HG03025 (cell line): ENCODE measurements around the gene NT5M.

Source experiments
- ATAC-seq: cut with Tn5 transposase; IDR thresholded peaks from one replicate; pipeline ENCODE4 v1.9.1; 2021; ENCODE audit warnings: mild to moderate bottlenecking, moderate library complexity; ENCODE audit not compliant: unreplicated experiment, low FRiP score

Gene NT5M

GRCh38 chr17:17328251-17328650 is 25.1 kb downstream of the NT5M start:
- ATAC-seq: no peak

- no peak for ATAC-seq
Measured at GRCh38 chr17:17341452-17341851, 38.3 kb downstream of the NT5M start.

- no peak for ATAC-seq
Measured at GRCh38 chr17:17342242-17342945, 39.2 kb downstream of the NT5M start.

DNA sequence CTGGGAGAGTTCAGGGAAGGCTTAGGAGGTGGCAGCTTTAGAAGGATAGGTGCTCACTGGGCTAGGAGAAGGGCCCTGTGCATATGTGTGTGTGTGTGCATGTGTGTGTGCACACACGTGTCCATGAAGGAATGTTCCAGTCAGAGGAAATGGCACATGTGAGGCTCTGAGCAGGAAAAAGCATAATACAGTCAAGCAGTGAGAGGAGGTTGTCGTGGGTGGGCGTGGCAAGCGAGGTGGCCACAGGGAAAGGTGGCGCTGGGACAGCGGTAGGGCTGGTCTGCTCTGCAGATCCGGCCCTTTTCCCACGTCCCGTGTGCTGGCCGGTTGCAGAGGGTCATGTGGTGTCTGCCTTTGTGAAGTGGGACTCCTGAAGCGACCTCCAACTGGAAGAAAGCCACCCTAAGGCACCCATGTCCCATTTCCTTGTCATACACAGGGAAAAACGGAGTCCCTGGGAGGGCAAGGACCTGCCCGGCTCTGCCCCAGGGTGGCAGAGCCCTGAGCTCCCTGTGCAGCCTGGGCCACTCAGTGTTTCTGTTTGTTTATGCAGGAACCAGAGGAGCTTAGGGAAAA is 40.1 kb downstream of the NT5M start:
- no peak for ATAC-seq

- no peak for ATAC-seq
Measured at GRCh38 chr17:17343896-17344506, 40.8 kb downstream of the NT5M start.

GRCh38 chr17:17344507-17345293 is 41.5 kb downstream of the NT5M start:
- no peak for ATAC-seq

GRCh38 chr17:17345294-17345597 is 42.1 kb downstream of the NT5M start:
- ATAC-seq: no peak

GRCh38 chr17:17345686-17346427 is 42.7 kb downstream of the NT5M start:
- no peak for ATAC-seq

- ATAC-seq: no peak
Measured at GRCh38 chr17:17346428-17347233, 43.5 kb downstream of the NT5M start.

DNA sequence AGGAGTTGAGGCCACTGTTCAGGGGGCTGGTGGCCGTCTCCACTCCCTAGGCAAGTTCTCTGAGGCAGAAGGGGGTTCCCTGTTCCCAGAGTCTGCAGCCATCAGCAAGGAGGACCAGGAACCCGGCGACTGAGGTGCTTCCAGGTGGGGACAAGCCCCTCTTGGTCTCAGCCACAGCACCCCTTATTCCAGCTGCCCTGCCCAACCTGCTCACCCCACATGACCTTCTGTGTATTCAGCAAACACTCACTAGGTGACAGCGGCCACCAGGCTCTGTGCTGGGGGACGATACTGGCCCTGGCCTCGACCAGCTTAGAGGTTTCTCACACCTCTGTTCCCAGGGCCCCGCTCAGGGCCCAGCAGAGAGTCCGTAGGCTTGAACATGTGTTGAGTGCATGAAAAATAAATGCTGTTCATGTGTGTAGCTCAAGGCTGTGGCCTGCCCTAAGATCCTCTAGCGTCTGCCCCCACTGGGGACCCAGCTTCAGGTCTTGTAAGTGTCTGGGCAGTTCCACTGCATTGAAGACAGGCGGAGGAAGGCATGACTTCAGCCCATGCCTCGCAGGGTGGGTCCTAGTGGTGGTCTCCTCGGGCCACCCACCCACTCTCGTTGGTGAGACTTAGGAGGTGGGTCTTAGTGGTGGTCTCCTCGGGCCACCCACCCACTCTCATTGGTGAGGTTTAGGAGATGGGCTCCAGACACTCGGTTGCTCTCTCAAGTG is 44.2 kb downstream of the NT5M start:
- ATAC-seq: no peak

DNA sequence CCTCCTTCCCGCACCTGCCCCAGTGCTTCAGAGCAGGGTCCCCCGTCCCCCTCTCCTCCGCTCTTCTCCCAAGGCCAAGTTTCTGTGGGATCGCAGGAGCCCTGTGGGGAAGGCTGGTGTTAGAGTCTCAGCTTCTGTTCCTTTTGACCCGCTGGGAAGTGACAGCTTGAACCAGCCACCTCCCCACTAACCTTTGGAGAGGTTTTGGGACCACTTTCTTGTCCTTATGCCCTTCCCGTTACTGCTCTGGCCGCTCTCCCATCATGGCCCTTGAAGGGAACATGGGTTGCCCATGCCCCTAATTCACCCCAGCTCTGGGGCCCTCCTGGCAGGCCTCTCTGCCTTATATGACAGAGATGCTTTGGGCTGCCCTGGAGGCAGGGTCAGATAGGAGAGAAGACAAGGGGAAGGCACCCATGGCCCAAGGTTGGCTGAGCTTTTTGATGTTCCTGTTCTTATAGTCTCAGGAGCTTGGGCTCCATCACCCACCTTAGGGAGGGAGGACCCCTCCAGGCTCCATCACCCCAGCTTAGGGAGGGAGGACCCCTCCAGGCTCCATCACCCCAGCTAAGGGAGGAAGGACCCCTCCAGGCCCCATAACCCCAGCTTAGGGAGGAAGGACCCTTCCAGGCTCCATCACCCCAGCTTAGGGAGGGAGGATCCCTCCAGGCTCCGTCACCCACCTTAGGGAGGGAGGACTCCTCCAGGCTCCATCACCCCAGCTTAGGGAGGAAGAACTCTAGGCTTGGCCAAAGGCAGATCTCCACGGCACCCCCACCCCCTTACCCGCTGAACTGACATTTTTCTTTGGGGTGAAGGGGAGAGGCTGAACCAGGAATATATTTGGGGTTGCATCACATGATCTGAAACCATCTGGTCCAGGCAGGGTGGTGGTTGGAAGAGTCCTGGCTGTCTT is 45.0 kb downstream of the NT5M start:
- ATAC-seq: no peak

GRCh38 chr17:17348872-17349723 is 45.9 kb downstream of the NT5M start:
- no peak for ATAC-seq

DNA sequence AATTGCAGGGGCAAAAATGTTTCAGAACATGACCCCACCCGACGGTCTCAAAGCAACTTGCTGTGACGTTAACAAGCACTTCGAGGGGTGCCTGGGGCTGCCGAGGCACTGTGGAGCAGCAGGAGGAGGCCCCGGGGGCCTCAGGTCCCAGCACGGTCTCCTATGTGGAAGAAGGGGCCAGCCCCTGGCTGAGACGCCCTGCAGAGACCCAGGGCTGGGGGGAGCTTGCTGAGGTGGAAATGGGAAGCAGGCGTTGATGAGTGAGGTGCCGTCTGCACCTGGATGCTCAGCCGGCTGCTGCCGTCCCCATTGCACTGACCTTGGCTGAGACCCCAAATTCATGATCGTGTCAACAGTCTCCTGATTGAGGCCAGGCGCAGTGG is 46.5 kb downstream of the NT5M start:
- no peak for ATAC-seq

DNA sequence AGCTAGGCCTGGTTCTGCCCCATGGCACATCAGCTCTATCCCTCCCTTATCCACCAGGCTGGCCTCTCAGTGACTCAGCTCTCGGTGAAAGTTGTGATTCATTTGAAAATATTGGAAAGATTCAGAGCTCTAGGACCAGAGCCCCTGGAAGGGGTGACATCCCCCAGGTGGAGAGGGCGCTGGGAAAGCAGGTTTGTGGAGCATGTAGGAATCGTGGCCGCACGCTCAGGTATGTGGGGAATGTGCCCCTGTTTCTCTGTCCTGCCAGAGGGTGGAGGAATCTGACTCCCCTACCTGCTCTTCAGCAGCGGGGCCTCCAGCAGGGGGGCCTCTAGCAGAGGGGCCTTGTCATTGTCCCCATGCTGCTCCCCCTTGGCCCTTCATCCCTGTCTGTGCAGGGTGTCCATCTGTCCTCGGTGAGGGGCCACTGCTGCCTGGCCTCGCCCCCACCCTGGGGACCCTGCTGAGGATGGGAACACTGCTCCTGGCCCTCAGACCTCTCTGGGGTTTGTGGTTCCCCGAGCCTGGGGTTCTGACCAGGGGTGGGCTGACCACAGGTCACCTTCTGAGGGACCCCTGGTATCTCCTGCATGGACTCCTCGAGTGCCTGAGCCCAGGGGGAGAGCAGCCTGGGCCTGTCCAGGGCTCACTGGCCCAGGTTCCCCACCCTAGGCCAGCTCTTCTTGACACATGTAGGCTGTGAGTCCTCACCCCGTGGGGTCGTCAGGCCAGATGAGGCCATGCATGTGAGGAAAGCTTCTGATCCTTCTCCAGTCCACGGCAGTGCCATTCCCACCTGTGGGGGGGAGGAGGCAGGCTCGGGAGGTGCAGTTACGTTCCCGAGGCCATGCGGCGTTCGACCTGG is 47.5 kb downstream of the NT5M start:
- ATAC-seq: no peak

- ATAC-seq: no peak
Measured at GRCh38 chr17:17351356-17351891, 48.3 kb downstream of the NT5M start.
